Measurements from ENCODE around the gene SFT2D3. TPM values are rescaled to one million over a fixed set of nuclear protein-coding genes. Genes with fewer than 3 reads are reported as not detected.

Gene SFT2D3
- total RNA-seq, 2 experiments from 2014 or later, result 4.8 to 5.5 TPM

GRCh38 chr2:127694986-127695385, 6.3 kb upstream of the SFT2D3 start:
- ChIA-PET POLR2A (no interaction called here), CTCF (interaction anchor here (1.3 to 6.5 kb wide), 2 partner anchors 46 to 104 kb away, joined by 4 to 36 read pairs; no protein-coding TSS in a partner anchor)
- peaks cover 7% of the 10 kb centered on the region for H3K9me3 Mint-ChIP-seq (ENCODE audit: insufficient read depth)
- H3K27me3 Mint-ChIP-seq (ENCODE audit: low read depth), result no peaks in the 10 kb centered on the region
- H3K36me3 Mint-ChIP-seq (ENCODE audit: low read depth), result peaks cover 6% of the 10 kb centered on the region
- H3K27ac Mint-ChIP-seq, result no peak overlapping the region
- no peak overlapping the region for H3K4me3 Mint-ChIP-seq
- ATAC-seq (no peak), DNase-seq (no peak)
- H3K4me1 Mint-ChIP-seq (ENCODE audit: low read depth), result no peaks in the 10 kb centered on the region

GRCh38 chr2:127695491-127696472, 5.5 kb upstream of the SFT2D3 start:
- CTCF ChIA-PET, result interaction anchor here (0.8 to 6.5 kb wide), 4 partner anchors 8 to 105 kb away, joined by 3 to 36 read pairs (median 4); no protein-coding TSS in a partner anchor
- DNase-seq (peak; percentile 74), ATAC-seq (peak; percentile 91)
- H3K36me3 Mint-ChIP-seq (ENCODE audit: low read depth), result peaks cover 8% of the 10 kb centered on the region
- no peaks in the 10 kb centered on the region for H3K27me3 Mint-ChIP-seq (ENCODE audit: low read depth)
- H3K9me3 Mint-ChIP-seq (ENCODE audit: insufficient read depth), result peaks cover 5% of the 10 kb centered on the region
- H3K4me1 Mint-ChIP-seq (ENCODE audit: low read depth), result peaks cover 7% of the 10 kb centered on the region
- POLR2A ChIA-PET, result interaction anchor here (1.2 kb wide), 1 partner anchor 104 kb away, joined by 3 read pairs; no protein-coding TSS in a partner anchor
- no peak overlapping the region for H3K27ac Mint-ChIP-seq
- no peak overlapping the region for H3K4me3 Mint-ChIP-seq

DNA sequence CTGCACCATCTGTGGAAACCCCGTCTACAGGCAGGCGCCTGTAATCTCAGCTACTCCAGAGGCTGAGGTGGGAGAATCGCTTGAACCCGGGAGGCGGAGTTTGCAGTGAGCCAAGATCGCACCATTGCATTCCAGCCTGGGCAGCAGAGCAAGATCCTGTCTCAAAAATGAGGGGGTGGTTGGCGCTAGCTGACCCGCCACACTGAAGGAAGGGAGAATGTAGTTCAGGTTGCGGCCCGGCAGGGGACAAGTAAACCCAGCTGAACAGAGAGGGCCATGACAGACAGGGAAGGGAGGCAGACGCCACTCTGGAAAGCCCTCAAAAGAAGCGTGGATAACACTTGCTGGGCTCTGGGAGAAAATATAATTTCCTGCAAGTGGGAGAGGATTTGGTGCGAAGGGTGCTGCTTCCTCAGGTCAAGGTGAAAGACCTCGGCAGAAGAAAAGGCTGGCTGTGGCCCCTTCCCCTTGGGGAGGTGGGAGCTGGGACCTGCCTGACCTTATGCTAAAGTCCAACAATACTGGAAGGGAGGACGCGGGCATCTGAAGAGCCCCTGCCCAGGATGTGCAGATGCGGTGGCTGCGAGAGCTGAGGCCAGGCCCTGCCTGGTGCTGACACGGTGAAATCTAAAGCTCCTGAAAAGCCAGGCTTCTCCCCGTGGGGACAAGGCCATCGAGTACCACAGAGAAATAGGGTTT, 3.7 kb upstream of the SFT2D3 start:
- Mint-ChIP-seq H3K27ac (no peak overlapping the region), H3K27me3 (ENCODE audit: low read depth) (no peaks in the 10 kb centered on the region), H3K4me3 (no peak overlapping the region), H3K4me1 (ENCODE audit: low read depth) (peaks cover 15% of the 10 kb centered on the region), H3K9me3 (ENCODE audit: insufficient read depth) (no peaks in the 10 kb centered on the region), H3K36me3 (ENCODE audit: low read depth) (peaks cover 8% of the 10 kb centered on the region)
- ATAC-seq (no peak), DNase-seq (no peak)
- ChIA-PET CTCF (no interaction called here), POLR2A (no interaction called here)

DNA sequence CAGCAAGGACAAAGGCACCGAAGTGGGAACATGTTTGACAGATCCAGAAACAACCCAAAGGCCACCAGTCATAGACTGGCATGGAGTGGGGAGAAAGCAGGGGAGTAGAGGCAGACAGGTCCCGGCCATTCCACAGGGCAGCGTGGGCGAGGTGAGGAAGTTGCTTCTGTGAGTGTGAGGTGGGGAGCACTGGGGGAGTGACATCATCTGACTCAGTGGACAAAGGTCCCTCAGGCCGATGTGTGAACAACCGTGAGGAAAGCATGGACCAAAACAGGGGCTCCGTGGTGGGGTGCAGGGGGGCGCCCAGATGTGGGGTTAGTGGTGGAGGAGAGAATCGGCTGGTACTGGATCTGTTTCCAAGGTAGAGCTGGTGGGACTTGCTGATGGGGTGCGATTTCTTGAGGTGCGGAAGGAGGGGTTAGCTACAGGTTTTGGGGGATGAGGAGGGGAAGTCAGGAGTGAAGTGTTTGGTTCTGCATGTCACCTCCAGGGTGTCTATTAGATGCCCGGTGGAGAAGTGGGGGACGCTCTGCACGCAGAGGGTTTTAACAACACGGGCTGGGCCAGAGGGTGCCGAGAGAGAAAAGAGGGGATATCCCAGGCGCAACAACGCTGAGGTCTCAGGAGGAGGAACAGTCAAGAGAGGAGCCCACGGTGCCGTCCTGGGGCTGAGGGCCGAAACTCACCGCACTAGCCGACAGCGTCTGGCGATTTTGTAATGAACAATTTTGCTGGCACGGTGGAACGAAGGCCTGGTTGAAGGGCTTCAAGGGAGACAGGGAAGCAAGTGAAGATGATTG, 2.5 kb upstream of the SFT2D3 start:
- no peak for DNase-seq
- Mint-ChIP-seq H3K9me3 (ENCODE audit: insufficient read depth) (no peaks in the 10 kb centered on the region), H3K27me3 (ENCODE audit: low read depth) (no peaks in the 10 kb centered on the region), H3K4me3 (no peak overlapping the region), H3K4me1 (ENCODE audit: low read depth) (peaks cover 26% of the 10 kb centered on the region), H3K36me3 (ENCODE audit: low read depth) (peaks cover 14% of the 10 kb centered on the region), H3K27ac (no peak overlapping the region)
- ChIA-PET POLR2A (no interaction called here), CTCF (no interaction called here)
- ATAC-seq, result no peak

GRCh38 chr2:127700527-127701192, 637 bp upstream of the SFT2D3 start:
- Mint-ChIP-seq H3K9me3 (ENCODE audit: insufficient read depth) (no peaks in the 10 kb centered on the region), H3K27me3 (ENCODE audit: low read depth) (no peaks in the 10 kb centered on the region), H3K36me3 (ENCODE audit: low read depth) (peaks cover 29% of the 10 kb centered on the region), H3K4me1 (ENCODE audit: low read depth) (peaks cover 41% of the 10 kb centered on the region), H3K4me3 (peak overlapping the region; percentile 84), H3K27ac (peak overlapping the region; percentile 95)
- ChIA-PET CTCF (interaction anchor here (2.0 kb wide), 1 partner anchor 109 kb away, joined by 18 read pairs; no protein-coding TSS in a partner anchor), POLR2A (interaction anchor here (0.6 to 3.0 kb wide), 7 partner anchors 9 to 221 kb away, joined by 3 to 13 read pairs (median 4); partner anchors contain the start of gene WDR33)
- DNase-seq (no peak), ATAC-seq (no peak)

- DNase-seq, result peak; percentile 85
- ChIA-PET POLR2A (interaction anchor here (0.7 to 3.0 kb wide), 12 partner anchors 10 to 416 kb away, joined by 3 to 13 read pairs (median 5); partner anchors contain the start of genes IWS1, POLR2D, UGGT1 and WDR33), CTCF (interaction anchor here (0.7 to 2.0 kb wide), 8 partner anchors 10 to 222 kb away, joined by 3 to 18 read pairs (median 4); partner anchors contain the start of gene WDR33)
- H3K4me3 Mint-ChIP-seq, result peak overlapping the region; percentile 84
- peaks cover 41% of the 10 kb centered on the region for H3K4me1 Mint-ChIP-seq (ENCODE audit: low read depth)
- peak overlapping the region; percentile 95 for H3K27ac Mint-ChIP-seq
- H3K36me3 Mint-ChIP-seq (ENCODE audit: low read depth), result peaks cover 36% of the 10 kb centered on the region
- peak; percentile 85 for ATAC-seq
- no peaks in the 10 kb centered on the region for H3K27me3 Mint-ChIP-seq (ENCODE audit: low read depth)
- H3K9me3 Mint-ChIP-seq (ENCODE audit: insufficient read depth), result no peaks in the 10 kb centered on the region
These were observed 526 bp downstream of the SFT2D3 start for GRCh38 chr2:127701651-127702394.

DNA sequence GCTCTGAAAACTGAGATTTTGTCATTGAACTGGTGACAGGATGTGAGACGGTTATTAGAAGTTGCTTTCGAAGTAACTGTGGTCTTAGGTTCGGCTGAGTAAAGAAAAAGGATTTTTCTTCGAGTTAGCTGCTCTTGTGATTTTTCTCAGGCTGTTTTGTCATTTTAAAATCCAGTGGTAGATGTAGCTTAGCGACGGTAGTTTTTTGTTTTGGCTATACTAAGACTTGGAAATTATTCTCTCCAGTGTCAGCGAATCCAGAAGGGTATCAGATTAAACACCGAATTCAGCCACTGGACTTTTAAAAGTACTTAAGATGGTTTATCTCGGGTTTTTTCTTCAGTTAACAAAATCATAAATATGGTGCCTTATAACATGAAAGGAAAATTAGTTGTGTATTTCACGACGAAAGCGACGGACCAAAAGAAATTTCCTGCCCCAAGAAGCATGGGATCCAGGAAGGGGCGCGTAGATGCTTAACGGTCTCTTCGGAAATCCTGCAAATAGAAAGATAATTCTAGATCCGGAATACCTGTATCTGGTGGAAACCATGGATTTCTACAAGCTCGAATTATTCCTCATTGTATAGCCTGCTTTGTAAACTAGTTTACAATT, 1.2 kb downstream of the SFT2D3 start:
- POLR2A ChIA-PET, result interaction anchor here (0.7 to 3.0 kb wide), 13 partner anchors 10 to 598 kb away, joined by 3 to 13 read pairs (median 5); partner anchors contain the start of genes IWS1, POLR2D, UGGT1 and WDR33
- CTCF ChIA-PET, result interaction anchor here (0.6 to 2.0 kb wide), 9 partner anchors 11 to 223 kb away, joined by 3 to 18 read pairs (median 4); partner anchors contain the start of gene WDR33

GRCh38 chr2:127703282-127703681, 2.0 kb downstream of the SFT2D3 start:
- ATAC-seq, result no peak
- ChIA-PET POLR2A (interaction anchor here (0.8 to 1.7 kb wide), 4 partner anchors 15 to 599 kb away, joined by 3 to 5 read pairs (median 4); partner anchors contain the start of gene UGGT1), CTCF (interaction anchor here (0.6 to 2.9 kb wide), 4 partner anchors 7 to 224 kb away, joined by 3 to 13 read pairs (median 4); no protein-coding TSS in a partner anchor)
- H3K36me3 Mint-ChIP-seq (ENCODE audit: low read depth), result peaks cover 44% of the 10 kb centered on the region
- peaks cover 41% of the 10 kb centered on the region for H3K4me1 Mint-ChIP-seq (ENCODE audit: low read depth)
- no peaks in the 10 kb centered on the region for H3K27me3 Mint-ChIP-seq (ENCODE audit: low read depth)
- H3K4me3 Mint-ChIP-seq, result peak overlapping the region; percentile 81
- H3K27ac Mint-ChIP-seq, result peak overlapping the region; percentile 44
- no peaks in the 10 kb centered on the region for H3K9me3 Mint-ChIP-seq (ENCODE audit: insufficient read depth)
- no peak for DNase-seq

More for the DNA sequence above, 1.2 kb downstream of the SFT2D3 start:
- DNase-seq, result no peak
- Mint-ChIP-seq H3K27me3 (ENCODE audit: low read depth) (no peaks in the 10 kb centered on the region), H3K9me3 (ENCODE audit: insufficient read depth) (no peaks in the 10 kb centered on the region), H3K4me3 (peak overlapping the region; percentile 81), H3K27ac (peak overlapping the region; percentile 90), H3K36me3 (ENCODE audit: low read depth) (peaks cover 38% of the 10 kb centered on the region), H3K4me1 (ENCODE audit: low read depth) (peaks cover 41% of the 10 kb centered on the region)
- ATAC-seq, result no peak

DNA sequence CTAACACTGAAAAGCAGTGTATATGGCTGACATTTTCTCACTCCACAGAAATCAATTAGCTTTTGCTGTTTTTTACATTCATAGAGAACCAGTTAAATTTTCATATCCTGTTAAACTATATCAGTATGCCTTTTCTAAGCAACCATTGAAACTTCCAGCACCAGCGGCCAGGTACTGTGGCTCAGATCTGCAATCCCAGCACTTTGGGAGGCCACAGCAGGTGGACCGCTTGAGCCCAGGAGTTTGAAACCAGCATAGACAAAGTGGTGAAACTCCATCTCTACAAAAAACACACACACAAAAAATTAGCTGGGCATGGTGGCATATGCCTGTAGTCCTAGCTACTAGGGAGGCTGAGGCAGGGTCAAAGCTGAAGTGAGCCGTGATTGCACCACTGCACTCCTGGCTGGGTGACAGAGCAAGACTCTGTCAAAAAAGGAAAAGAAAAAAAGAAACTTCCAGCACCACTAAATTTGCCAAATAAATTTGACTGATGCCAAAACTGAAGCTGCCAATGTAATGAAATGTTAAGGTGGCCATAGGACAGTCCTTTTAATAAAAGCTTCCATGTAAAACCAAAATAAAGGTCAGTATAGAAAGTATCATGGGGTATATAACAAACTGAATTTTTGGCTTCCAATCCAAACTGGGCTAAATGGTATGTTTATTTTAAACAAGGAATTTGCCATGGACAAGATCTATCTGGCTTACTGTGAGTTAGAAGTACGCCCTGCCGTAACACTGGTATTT, 3.5 kb downstream of the SFT2D3 start:
- Mint-ChIP-seq H3K27me3 (ENCODE audit: low read depth) (no peaks in the 10 kb centered on the region), H3K4me3 (no peak overlapping the region), H3K9me3 (ENCODE audit: insufficient read depth) (no peaks in the 10 kb centered on the region), H3K27ac (peak overlapping the region; percentile 3), H3K4me1 (ENCODE audit: low read depth) (peaks cover 41% of the 10 kb centered on the region), H3K36me3 (ENCODE audit: low read depth) (peaks cover 55% of the 10 kb centered on the region)
- DNase-seq (no peak), ATAC-seq (no peak)
- ChIA-PET CTCF (interaction anchor here (1.0 to 2.9 kb wide), 4 partner anchors 9 to 508 kb away, joined by 3 to 13 read pairs (median 4); no protein-coding TSS in a partner anchor), POLR2A (interaction anchor here (0.6 to 1.7 kb wide), 3 partner anchors 14 to 386 kb away, joined by 3 to 5 read pairs (median 3); partner anchors contain the start of genes SAP130 and UGGT1)
